CD14-positive monocyte (primary cell): ENCODE results near the gene HSPA14. TPM values are rescaled to one million over a fixed set of nuclear protein-coding genes. Genes with fewer than 3 reads are reported as not detected.

Experiments used
- DNase-seq, 3 donors: peaks; one replicate each; pipeline ENCODE4 v3.0.0-alpha.2; 2011 to 2022
- H2AFZ ChIP-seq: 2 replicates; pipeline ENCODE4 v1.6.0; 2012; ENCODE audit warnings: mild to moderate bottlenecking, low read depth, low read length, inconsistent platforms; ENCODE audit not compliant: insufficient read depth, poor library complexity, severe bottlenecking
- H3K27ac ChIP-seq, 2 donors: 1 replicate in 1 of 2; 2 replicates in 1 of 2; pipeline ENCODE4 v1.5.1; 2012 to 2013; ENCODE audit warnings: low read length in 2 of 2, control low read depth in 1 of 2, inconsistent platforms in 1 of 2, low read depth in 1 of 2, mild to moderate bottlenecking in 1 of 2
- H3K27me3 ChIP-seq, 2 donors: one replicate each; pipeline versions ENCODE4 v1.6.0 to v1.6.1; 2011 to 2013; ENCODE audit warnings: low read length in 2 of 2; ENCODE audit not compliant: control insufficient read depth in 2 of 2, insufficient read depth in 2 of 2
- H3K36me3 ChIP-seq, 2 donors: replicated peaks in 1 of 2; 1 replicate in 1 of 2; 2 replicates in 1 of 2; pipeline versions ENCODE4 v1.5.1 to v1.6.1; 2012 to 2013; ENCODE audit warnings: low read length in 2 of 2, control low read depth in 1 of 2, inconsistent platforms in 1 of 2, mild to moderate bottlenecking in 1 of 2; ENCODE audit not compliant: insufficient read depth in 2 of 2, control insufficient read depth in 1 of 2
- H3K4me1 ChIP-seq, 2 donors: 1 replicate in 1 of 2; 2 replicates in 1 of 2; pipeline versions ENCODE4 v1.5.1 to v1.6.1; 2012 to 2013; ENCODE audit warnings: low read length in 2 of 2, control low read depth in 1 of 2, inconsistent platforms in 1 of 2, mild to moderate bottlenecking in 1 of 2, moderate library complexity in 1 of 2; ENCODE audit not compliant: insufficient read depth in 2 of 2, control insufficient read depth in 1 of 2
- H3K4me2 ChIP-seq: replicated peaks from 2 replicates; pipeline ENCODE3; 2012; ENCODE audit warnings: low read length, moderate library complexity, mild to moderate bottlenecking; ENCODE audit not compliant: poor library complexity, severe bottlenecking; ENCODE audit errors: extremely low read depth
- H3K4me3 ChIP-seq, 3 experiments: fragments of 200-600 bp in 1 of 3; sonication (generic) in 1 of 3; replicated peaks in 1 of 3; 1 replicate in 2 of 3; 2 replicates in 1 of 3; pipeline ENCODE4 v1.5.1; 2011 to 2013; ENCODE audit warnings: low read length in 3 of 3, mild to moderate bottlenecking in 3 of 3, control low read depth in 2 of 3, low read depth in 2 of 3, inconsistent platforms in 1 of 3, moderate library complexity in 1 of 3
- H3K79me2 ChIP-seq: 2 replicates; pipeline ENCODE4 v1.6.0; 2012; ENCODE audit warnings: mild to moderate bottlenecking, control low read depth, inconsistent platforms, low read length, moderate library complexity; ENCODE audit not compliant: insufficient read depth
- H3K9ac ChIP-seq: 2 replicates; pipeline ENCODE4 v1.6.0; 2017; ENCODE audit warnings: low read length, mild to moderate bottlenecking; ENCODE audit not compliant: insufficient read depth, poor library complexity, severe bottlenecking
- H3K9me3 ChIP-seq, 2 donors: replicated peaks in 1 of 2; 1 replicate in 1 of 2; 2 replicates in 1 of 2; pipeline versions ENCODE4 v1.5.1 to v1.6.1; 2012 to 2013; ENCODE audit warnings: low read length in 2 of 2, control low read depth in 1 of 2; ENCODE audit not compliant: control insufficient read depth in 1 of 2, insufficient read depth in 1 of 2
- H4K20me1 ChIP-seq: 2 replicates; pipeline ENCODE4 v1.6.0; 2012; ENCODE audit warnings: mild to moderate bottlenecking, low read length, control low read depth, moderate library complexity; ENCODE audit not compliant: insufficient read depth
- H3K27ac Mint-ChIP-seq, 7 donors: one replicate each; pipeline ENCODE4 v1.8.0; 2020; ENCODE audit warnings: mild to moderate bottlenecking in 7 of 7, mixed read lengths in 7 of 7, moderate library complexity in 6 of 7, inconsistent platforms in 2 of 7
- H3K27me3 Mint-ChIP-seq, 3 donors: one replicate each; pipeline ENCODE4 v1.8.0; 2021 to 2022; ENCODE audit warnings: low read depth in 3 of 3, mild to moderate bottlenecking in 3 of 3, mixed read lengths in 3 of 3, moderate library complexity in 3 of 3, inconsistent platforms in 1 of 3
- H3K36me3 Mint-ChIP-seq, 2 donors: one replicate each; pipeline ENCODE4 v1.8.0; 2020; ENCODE audit warnings: mixed read lengths in 2 of 2, inconsistent platforms in 1 of 2, mild to moderate bottlenecking in 1 of 2
- H3K4me1 Mint-ChIP-seq: one replicate; pipeline ENCODE4 v1.8.0; 2020; ENCODE audit warnings: mild to moderate bottlenecking, mixed read lengths
- H3K4me3 Mint-ChIP-seq, 2 donors: one replicate each; pipeline ENCODE4 v1.8.0; 2020; ENCODE audit warnings: mild to moderate bottlenecking in 2 of 2, mixed read lengths in 2 of 2, moderate library complexity in 1 of 2
- H3K9me3 Mint-ChIP-seq, 7 donors: one replicate each; pipeline ENCODE4 v1.8.0; 2020 to 2022; ENCODE audit warnings: mixed read lengths in 7 of 7, mild to moderate bottlenecking in 6 of 7, moderate library complexity in 6 of 7, inconsistent platforms in 2 of 7
- CTCF ChIP-seq: fragments of 200-600 bp; IDR thresholded peaks from one replicate; pipeline ENCODE4 v1.8.0; 2022; ENCODE audit warnings: antibody characterized with exemption, mild to moderate bottlenecking
- WGBS: methylation state at CpG from one replicate; pipeline ENCODE4 v1.1.5; 2013; ENCODE audit warnings: missing lambda C conversion rate; ENCODE audit not compliant: insufficient coverage; 5-methylcytosine and 5-hydroxymethylcytosine counted together
- intact Hi-C, 2 donors: fragments of 100-400 bp; cut with micrococcal nuclease; formaldehyde crosslinking; loops; one replicate each; pipeline versions ENCODE4 v1.15.0 to v1.15.1; 2023
- polyA plus RNA-seq, 3 donors: library from polyadenylated mRNA; depleted of rRNA in 1 of 3; unstranded in 2 of 3; stranded (reverse) in 1 of 3; fragments of 300-500 nt in 2 of 3; fragments of >200 nt in 1 of 3; fragmentation: Illumina TruSeq in 2 of 3; gene quantifications; 1 replicate in 2 of 3; 2 replicates in 1 of 3; pipeline ENCODE4 v1.2.3, GENCODE V29; 2012 to 2021

HSPA14 gene
- polyA plus RNA-seq, 3 donors = 10.4 to 19.3 (median 15.4) TPM

DNA sequence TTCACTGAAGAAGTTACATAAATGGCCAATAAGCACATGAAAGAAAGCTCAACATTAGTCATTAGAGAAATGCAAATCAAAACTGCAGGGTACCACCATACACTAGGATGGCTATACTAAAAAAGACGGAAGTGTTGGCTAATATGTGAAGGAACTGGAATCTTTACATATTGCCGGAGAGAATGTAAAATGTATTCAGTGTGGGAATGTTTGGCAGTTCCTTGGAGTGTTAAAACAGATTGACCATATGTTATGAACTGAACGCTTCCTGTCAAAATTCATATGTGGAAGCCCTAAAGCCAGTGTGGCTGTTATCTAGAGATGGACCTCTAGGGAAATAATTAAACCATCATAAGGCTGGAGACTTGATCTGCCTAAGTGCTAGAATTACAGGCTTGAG, 73.7 kb downstream of the HSPA14 start:
- no peak overlapping the region for H3K27ac Mint-ChIP-seq
- Histone ChIP-seq H3K9ac (no peak overlapping the region), H4K20me1 (peaks cover 31% of the 10 kb centered on the region), H3K27me3 (no peaks in the 10 kb centered on the region), H3K27ac (no peak overlapping the region), H3K4me3 (no peak overlapping the region), H3K79me2 (peaks cover 37% of the 10 kb centered on the region), H3K36me3 (peaks cover 78 to 100% of the 10 kb centered on the region in 2 donors), H2AFZ (no peak overlapping the region), H3K4me1 (no peaks in the 10 kb centered on the region), H3K9me3 (no peaks in the 10 kb centered on the region), H3K4me2 (no peak overlapping the region)
- no peak for DNase-seq
- no peak for TF ChIP-seq CTCF
- H3K4me1 Mint-ChIP-seq = no peaks in the 10 kb centered on the region
- no peak overlapping the region for H3K4me3 Mint-ChIP-seq
- H3K27me3 Mint-ChIP-seq = no peaks in the 10 kb centered on the region
- peaks cover 0 to 2% (median 0%) of the 10 kb centered on the region in 7 donors for H3K9me3 Mint-ChIP-seq
- 100% methylated on average over 2 of the region's 3 CpGs for WGBS
- intact Hi-C loops = no loop called here
- H3K36me3 Mint-ChIP-seq = peaks cover 75 to 95% of the 10 kb centered on the region in 2 donors

GRCh38 chr10:14916600-14916999, 78.5 kb downstream of the HSPA14 start:
- no peak overlapping the region for H3K4me3 Mint-ChIP-seq
- H3K79me2 ChIP-seq = peaks cover 26% of the 10 kb centered on the region
- H3K36me3 Mint-ChIP-seq = peaks cover 86 to 97% of the 10 kb centered on the region in 2 donors
- no peak overlapping the region for H3K4me2 ChIP-seq
- no peak overlapping the region for H3K27ac ChIP-seq
- H3K27me3 ChIP-seq = no peaks in the 10 kb centered on the region
- H3K27me3 Mint-ChIP-seq = no peaks in the 10 kb centered on the region
- intact Hi-C loops = no loop called here
- H3K36me3 ChIP-seq = peaks cover 81 to 100% of the 10 kb centered on the region in 2 donors
- no peak for DNase-seq
- no peak overlapping the region for H3K4me3 ChIP-seq
- peaks cover 8 to 19% (median 10%) of the 10 kb centered on the region in 7 donors for H3K9me3 Mint-ChIP-seq
- TF ChIP-seq CTCF = no peak
- H3K4me1 Mint-ChIP-seq = no peaks in the 10 kb centered on the region
- WGBS = 100% methylated on average over 1 of the region's 2 CpGs
- peaks cover 27% of the 10 kb centered on the region for H4K20me1 ChIP-seq
- no peak overlapping the region for H3K27ac Mint-ChIP-seq
- H2AFZ ChIP-seq = no peak overlapping the region
- H3K9me3 ChIP-seq = peaks cover 6 to 18% of the 10 kb centered on the region in 2 donors
- no peaks in the 10 kb centered on the region for H3K4me1 ChIP-seq
- no peak overlapping the region for H3K9ac ChIP-seq
